Esophagus squamous epithelium (tissue), 5 donors: ENCODE data around the gene SYNRG. TPM values are rescaled to one million over a fixed set of nuclear protein-coding genes. Genes with fewer than 3 reads are reported as not detected.

Experiments
- DNase-seq: peaks from one replicate; lab custom pipeline; 2025; lab: John Stamatoyannopoulos, UW
- H3K27ac ChIP-seq, 4 donors: fragments of 200-600 bp; sonication (generic); one replicate each; pipeline ENCODE4 v1.5.1; 2016 to 2019; ENCODE audit warnings: mild to moderate bottlenecking in 1 of 4
- H3K27me3 ChIP-seq, 4 donors: fragments of 200-600 bp; sonication (generic); 1 replicate in 3 of 4; 2 replicates in 1 of 4; pipeline versions ENCODE4 v1.5.1 to v1.6.0; 2017 to 2021; ENCODE audit warnings: antibody characterized with exemption in 1 of 4
- H3K36me3 ChIP-seq, 3 donors: fragments of 200-600 bp; sonication (generic); one replicate each; pipeline ENCODE4 v1.5.1; 2016 to 2019
- H3K4me1 ChIP-seq, 3 donors: fragments of 200-600 bp; sonication (generic); one replicate each; pipeline ENCODE4 v1.5.1; 2017 to 2019
- H3K4me3 ChIP-seq, 4 donors: fragments of 200-600 bp; sonication (generic); 1 replicate in 3 of 4; 2 replicates in 1 of 4; pipeline ENCODE4 v1.5.1; 2016 to 2019; ENCODE audit warnings: mild to moderate bottlenecking in 2 of 4, moderate library complexity in 1 of 4
- H3K9me3 ChIP-seq, 3 donors: fragments of 200-600 bp; sonication (generic); one replicate each; pipeline ENCODE4 v1.5.1; 2016 to 2019
- CTCF ChIP-seq, 6 experiments: fragments of 450-650 bp in 4 of 6; fragments of 200-600 bp in 2 of 6; sonication (generic) in 2 of 6; IDR thresholded peaks; one replicate each; pipeline ENCODE4 v1.5.1; 2016 to 2019; ENCODE audit warnings: antibody characterized with exemption in 6 of 6, mild to moderate bottlenecking in 4 of 6, moderate library complexity in 4 of 6
- POLR2A ChIP-seq, 4 donors: fragments of 450-650 bp; IDR thresholded peaks; one replicate each; pipeline ENCODE4 v1.6.1; 2017; ENCODE audit warnings: antibody characterized with exemption in 4 of 4, mild to moderate bottlenecking in 4 of 4, moderate library complexity in 3 of 4
- WGBS, 2 donors: methylation state at CpG; one replicate each; pipeline ENCODE4 v1.1.5; 2018; 5-methylcytosine and 5-hydroxymethylcytosine counted together
- intact Hi-C: fragments of 100-400 bp; cut with DNase I; formaldehyde crosslinking; loops from one replicate; pipeline ENCODE4 v1.15.0; 2022
- total RNA-seq, 4 donors: library from RNA; depleted of rRNA; stranded (reverse); fragments of >200 nt; gene quantifications; one replicate each; pipeline ENCODE4 v1.1.0, GENCODE V29; 2016
- donor health status: DM: yes; HTN: yes; CAD: no.

Gene SYNRG
- total RNA-seq, 4 donors from 2014 or later, result 16.5 to 24.2 (median 21.3) TPM

GRCh38 chr17:37530420-37530819 is 78.8 kb downstream of the SYNRG start:
- no peak for TF ChIP-seq POLR2A (IDR thresholded peaks at IDR 0.05)
- TF ChIP-seq CTCF (IDR thresholded peaks at IDR 0.05), result no peak
- Histone ChIP-seq H3K27me3 (no peaks in the 10 kb centered on the region), H3K9me3 (no peaks in the 10 kb centered on the region), H3K36me3 (peaks cover 4 to 96% (median 13%) of the 10 kb centered on the region in 3 donors), H3K4me3 (no peak overlapping the region), H3K27ac (no peak overlapping the region), H3K4me1 (no peaks in the 10 kb centered on the region)
- intact Hi-C loops, result no loop called here
- no peak for DNase-seq
- 72 to 90% methylated on average over 4 of the region's 4 CpGs for WGBS, 2 donors

GRCh38 chr17:37527249-37527851 is 81.9 kb downstream of the SYNRG start:
- Histone ChIP-seq H3K4me3 (no peak overlapping the region), H3K36me3 (peaks cover 9 to 98% (median 15%) of the 10 kb centered on the region in 3 donors), H3K4me1 (no peaks in the 10 kb centered on the region), H3K9me3 (no peaks in the 10 kb centered on the region), H3K27ac (no peak overlapping the region), H3K27me3 (no peaks in the 10 kb centered on the region)
- WGBS, 2 donors, result 48 to 51% methylated on average over 5 of the region's 5 CpGs
- TF ChIP-seq CTCF (IDR thresholded peaks at IDR 0.05) (peak; percentile 30 to 79 (median 62)), POLR2A (IDR thresholded peaks at IDR 0.05) (no peak)
- intact Hi-C loops, result no loop called here
- DNase-seq, result no peak

GRCh38 chr17:37523715-37524219 is 85.5 kb downstream of the SYNRG start:
- 85 to 88% methylated on average over 7 to 8 of the region's 8 CpGs for WGBS, 2 donors
- H3K27ac ChIP-seq, result no peak overlapping the region
- H3K27me3 ChIP-seq, result no peaks in the 10 kb centered on the region
- H3K4me1 ChIP-seq, result peaks cover 0 to 5% (median 0%) of the 10 kb centered on the region in 3 donors
- intact Hi-C loops, result no loop called here
- H3K36me3 ChIP-seq, result peaks cover 12 to 100% (median 18%) of the 10 kb centered on the region in 3 donors
- TF ChIP-seq POLR2A (IDR thresholded peaks at IDR 0.05) (no peak), CTCF (IDR thresholded peaks at IDR 0.05) (no peak)
- H3K4me3 ChIP-seq, result no peak overlapping the region
- no peaks in the 10 kb centered on the region for H3K9me3 ChIP-seq
- no peak for DNase-seq

- WGBS, 2 donors, result 92 to 95% methylated on average over 5 of the region's 5 CpGs
- Histone ChIP-seq H3K27ac (no peak overlapping the region), H3K9me3 (no peaks in the 10 kb centered on the region), H3K27me3 (no peaks in the 10 kb centered on the region), H3K4me3 (no peak overlapping the region), H3K36me3 (peaks cover 22 to 100% (median 25%) of the 10 kb centered on the region in 3 donors), H3K4me1 (peaks cover 0 to 18% (median 0%) of the 10 kb centered on the region in 3 donors)
- TF ChIP-seq POLR2A (IDR thresholded peaks at IDR 0.05) (no peak), CTCF (IDR thresholded peaks at IDR 0.05) (no peak)
- intact Hi-C loops, result no loop called here
- DNase-seq, result no peak
Observed at GRCh38 chr17:37521821-37522220, 87.4 kb downstream of the SYNRG start.

- Histone ChIP-seq H3K36me3 (peaks cover 22 to 99% (median 27%) of the 10 kb centered on the region in 3 donors), H3K4me1 (peaks cover 0 to 18% (median 0%) of the 10 kb centered on the region in 3 donors), H3K27me3 (no peaks in the 10 kb centered on the region), H3K4me3 (no peak overlapping the region), H3K9me3 (no peaks in the 10 kb centered on the region), H3K27ac (no peak overlapping the region)
- DNase-seq, result no peak
- 80 to 84% methylated on average over 5 to 8 of the region's 8 CpGs for WGBS, 2 donors
- TF ChIP-seq CTCF (IDR thresholded peaks at IDR 0.05) (no peak), POLR2A (IDR thresholded peaks at IDR 0.05) (no peak)
- intact Hi-C loops, result no loop called here
Observed at GRCh38 chr17:37520174-37520573, 89.0 kb downstream of the SYNRG start.
